SHP77 (cell line): ENCODE results near the gene RBMY1D.
"Not testable (repeated sequence)": the region's sequence is repeated elsewhere in the genome, so short reads cannot be mapped to it uniquely, and the experiment has no call there.

Source experiments
- DNase-seq, 2 experiments: peaks; one replicate each; lab custom pipeline; 2025; lab: John Stamatoyannopoulos, UW

Gene RBMY1D

DNA sequence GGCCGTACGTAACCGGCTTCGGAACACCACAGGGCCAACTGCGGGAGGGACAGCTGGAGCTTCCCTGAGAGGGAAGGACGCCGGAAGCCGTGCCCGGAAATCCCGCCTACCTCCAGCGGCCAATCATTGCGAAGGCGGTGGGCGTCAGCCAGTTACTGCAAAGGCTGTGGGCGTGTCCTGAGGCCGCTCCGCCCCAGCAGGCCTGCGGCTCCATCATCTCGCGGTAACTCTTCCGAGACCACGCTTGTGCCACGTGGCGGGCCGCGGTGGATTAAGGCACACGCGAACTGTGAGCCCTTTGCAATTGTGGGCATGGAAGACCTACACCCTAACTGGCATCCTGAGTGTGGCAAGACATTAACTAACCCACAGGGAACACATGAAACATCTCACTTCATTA, at the start of gene RBMY1D:
Gene RBMY1D (minus strand): TSS at position 101 of the 400 bp plus-strand sequence. CDS start 2,013 bp downstream, outside the sequence.
- DNase-seq: not testable (repeated sequence)

DNA sequence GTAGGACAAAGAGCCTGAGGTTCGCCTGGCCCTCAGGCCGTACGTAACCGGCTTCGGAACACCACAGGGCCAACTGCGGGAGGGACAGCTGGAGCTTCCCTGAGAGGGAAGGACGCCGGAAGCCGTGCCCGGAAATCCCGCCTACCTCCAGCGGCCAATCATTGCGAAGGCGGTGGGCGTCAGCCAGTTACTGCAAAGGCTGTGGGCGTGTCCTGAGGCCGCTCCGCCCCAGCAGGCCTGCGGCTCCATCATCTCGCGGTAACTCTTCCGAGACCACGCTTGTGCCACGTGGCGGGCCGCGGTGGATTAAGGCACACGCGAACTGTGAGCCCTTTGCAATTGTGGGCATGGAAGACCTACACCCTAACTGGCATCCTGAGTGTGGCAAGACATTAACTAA, 23.6 kb upstream of the RBMY1D start, which contains the start of gene RBMY1E:
Gene RBMY1E (minus strand): TSS at position 101 of the 400 bp plus-strand sequence. CDS start 1,978 bp downstream, outside the sequence.
- not testable (repeated sequence) for DNase-seq

DNA sequence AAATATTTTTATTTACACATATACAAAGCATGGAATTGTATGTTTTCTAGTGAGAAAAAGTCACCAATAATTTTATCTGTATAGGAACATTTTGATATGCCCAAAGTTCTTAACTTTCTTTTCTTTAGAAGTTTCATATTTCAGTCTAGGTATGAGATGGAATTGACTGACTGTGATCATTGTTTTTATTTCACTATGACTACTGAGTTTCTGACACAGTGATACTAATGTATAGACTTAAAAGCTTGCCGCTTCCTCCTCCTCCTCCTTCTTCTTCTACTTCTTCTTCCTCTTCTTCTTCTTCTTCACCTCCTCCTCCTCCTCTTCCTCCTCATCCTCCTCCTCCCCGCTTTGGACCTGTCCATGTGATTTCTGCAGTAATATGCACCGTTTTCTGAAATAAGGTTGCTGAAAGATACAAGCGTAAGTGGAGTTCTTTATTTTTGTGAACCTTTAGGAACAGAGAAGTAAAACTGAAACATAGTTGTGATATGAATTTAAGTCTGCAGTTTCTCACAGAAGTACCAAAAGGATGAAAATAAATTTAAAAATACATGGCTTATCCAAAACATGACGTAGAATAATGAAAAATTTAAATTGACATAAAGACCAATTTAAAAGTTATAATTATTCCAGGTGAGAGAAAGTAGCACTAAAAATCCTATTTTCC, 24.8 kb downstream of the RBMY1D start:
- not testable (repeated sequence) for DNase-seq

DNA sequence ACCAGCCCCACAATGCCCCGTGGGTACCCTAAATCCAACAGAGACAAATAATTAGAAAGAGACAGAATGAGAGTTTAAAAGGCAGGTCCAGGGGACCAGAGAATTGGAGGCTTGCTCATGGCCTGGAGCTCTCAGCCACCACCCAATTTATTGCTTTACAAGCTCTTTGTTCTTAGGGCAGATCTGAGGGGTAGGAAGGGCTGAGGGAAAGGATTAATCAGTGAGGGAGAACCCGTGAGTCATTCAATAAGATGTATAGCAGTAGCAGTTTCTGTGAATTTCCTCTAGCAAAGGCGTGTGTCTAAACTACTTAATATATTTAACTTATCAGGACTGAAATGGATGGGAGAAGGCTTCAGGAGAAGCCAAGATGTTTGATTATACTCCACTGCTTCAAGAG, 48.8 kb downstream of the RBMY1D start:
- no peak for DNase-seq

DNA sequence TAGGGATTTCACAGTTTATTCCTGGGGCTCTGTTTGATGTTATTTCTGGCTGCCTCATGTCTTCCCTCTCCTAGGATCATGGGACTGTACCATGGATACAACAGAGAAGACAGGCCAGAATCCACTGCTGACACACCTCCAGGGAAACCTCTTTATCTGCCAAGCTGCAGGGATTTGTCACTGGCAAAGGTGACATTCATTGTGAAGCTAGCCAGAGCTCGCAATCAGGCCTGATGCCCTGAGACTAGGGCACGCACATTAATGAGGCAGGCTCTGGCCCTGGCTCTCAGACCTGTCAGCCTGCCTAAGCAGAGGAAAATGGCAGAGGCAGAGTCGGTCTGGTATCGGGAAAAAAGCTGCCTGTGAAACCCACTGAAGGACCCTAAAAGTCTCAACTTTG, 52.2 kb downstream of the RBMY1D start:
- no peak for DNase-seq

DNA sequence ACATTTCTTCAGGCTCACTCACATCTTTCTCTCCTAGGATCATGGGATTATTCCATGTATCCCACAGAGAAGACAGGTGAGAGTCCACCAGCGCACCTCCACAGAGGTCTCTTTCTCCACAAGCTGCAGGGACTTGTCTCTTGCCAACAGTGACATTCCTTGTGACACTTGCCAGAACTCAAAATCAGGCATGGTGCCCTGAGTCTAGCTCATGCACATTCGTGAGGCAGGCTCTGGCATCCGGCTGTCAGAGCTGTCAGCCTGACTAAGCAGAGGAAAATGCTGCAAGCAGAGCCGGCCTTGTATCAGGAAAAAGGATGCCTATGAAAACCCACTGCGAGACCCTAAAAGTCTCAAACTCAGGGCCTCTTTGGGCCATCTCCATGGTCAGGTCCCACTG, 54.8 kb downstream of the RBMY1D start:
- no peak for DNase-seq

DNA sequence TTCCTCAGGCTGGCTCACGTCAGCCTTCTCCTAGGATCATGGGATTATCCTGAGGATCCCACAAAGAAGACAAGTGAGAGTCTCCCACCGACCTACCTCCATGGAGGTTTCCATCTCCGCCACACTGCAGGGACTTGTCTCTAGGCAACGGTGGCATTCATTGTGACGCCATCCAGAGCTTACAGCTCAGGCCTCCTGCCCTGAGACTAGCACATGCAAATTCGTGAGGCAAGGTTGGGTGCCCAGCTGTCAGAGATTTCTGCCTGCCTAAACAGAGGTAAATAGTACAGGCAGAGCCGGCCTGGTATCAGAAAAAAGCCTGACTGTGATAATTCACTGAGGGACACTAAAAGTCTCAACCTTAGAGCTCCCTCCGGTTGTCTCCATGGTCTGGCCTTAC, 58.0 kb downstream of the RBMY1D start:
- DNase-seq: no peak

DNA sequence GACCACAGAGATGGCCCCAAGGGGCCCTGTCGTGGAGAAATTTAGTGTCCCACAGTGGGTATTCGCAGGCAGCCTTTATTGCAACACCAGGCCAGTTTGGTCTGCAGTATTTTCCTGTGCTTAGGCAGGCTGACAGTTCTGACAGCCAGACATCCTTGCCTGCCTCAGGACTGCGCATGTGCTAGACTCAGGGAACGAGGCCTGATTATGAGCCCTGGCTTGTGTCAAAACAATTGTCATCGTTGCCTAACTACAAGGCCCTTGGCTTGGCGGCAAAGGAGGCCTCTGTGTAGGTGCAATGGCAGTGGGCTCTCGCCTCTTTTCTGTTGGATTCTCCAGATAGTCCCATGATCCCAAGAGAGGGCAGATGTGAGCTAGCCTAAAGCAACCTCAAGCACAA, 59.3 kb downstream of the RBMY1D start:
- no peak for DNase-seq
